ENCODE results near the gene ZMAT3. TPM values are rescaled to one million over a fixed set of nuclear protein-coding genes. Genes with fewer than 3 reads are reported as not detected.

Gene ZMAT3
- total and polyA plus RNA-seq, 8 donors: 4.6 to 42.0 (median 5.3) TPM

GRCh38 chr3:179005213-179005612, 66.4 kb downstream of the ZMAT3 start:
- no peak for DNase-seq
- Histone ChIP-seq H3K4me3 (no peak overlapping the region), H3K4me1 (no peaks in the 10 kb centered on the region), H3K9me3 (no peaks in the 10 kb centered on the region), H3K36me3 (no peaks in the 10 kb centered on the region), H3K27me3 (no peaks in the 10 kb centered on the region), H3K27ac (no peak overlapping the region)
- TF ChIP-seq, protein P1, sequence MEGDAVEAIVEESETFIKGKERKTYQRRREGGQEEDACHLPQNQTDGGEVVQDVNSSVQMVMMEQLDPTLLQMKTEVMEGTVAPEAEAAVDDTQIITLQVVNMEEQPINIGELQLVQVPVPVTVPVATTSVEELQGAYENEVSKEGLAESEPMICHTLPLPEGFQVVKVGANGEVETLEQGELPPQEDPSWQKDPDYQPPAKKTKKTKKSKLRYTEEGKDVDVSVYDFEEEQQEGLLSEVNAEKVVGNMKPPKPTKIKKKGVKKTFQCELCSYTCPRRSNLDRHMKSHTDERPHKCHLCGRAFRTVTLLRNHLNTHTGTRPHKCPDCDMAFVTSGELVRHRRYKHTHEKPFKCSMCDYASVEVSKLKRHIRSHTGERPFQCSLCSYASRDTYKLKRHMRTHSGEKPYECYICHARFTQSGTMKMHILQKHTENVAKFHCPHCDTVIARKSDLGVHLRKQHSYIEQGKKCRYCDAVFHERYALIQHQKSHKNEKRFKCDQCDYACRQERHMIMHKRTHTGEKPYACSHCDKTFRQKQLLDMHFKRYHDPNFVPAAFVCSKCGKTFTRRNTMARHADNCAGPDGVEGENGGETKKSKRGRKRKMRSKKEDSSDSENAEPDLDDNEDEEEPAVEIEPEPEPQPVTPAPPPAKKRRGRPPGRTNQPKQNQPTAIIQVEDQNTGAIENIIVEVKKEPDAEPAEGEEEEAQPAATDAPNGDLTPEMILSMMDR (IDR thresholded peaks at IDR 0.05): no peak
- intact Hi-C loops (cut with DNase I): no loop called here
- no peak for ATAC-seq

DNA sequence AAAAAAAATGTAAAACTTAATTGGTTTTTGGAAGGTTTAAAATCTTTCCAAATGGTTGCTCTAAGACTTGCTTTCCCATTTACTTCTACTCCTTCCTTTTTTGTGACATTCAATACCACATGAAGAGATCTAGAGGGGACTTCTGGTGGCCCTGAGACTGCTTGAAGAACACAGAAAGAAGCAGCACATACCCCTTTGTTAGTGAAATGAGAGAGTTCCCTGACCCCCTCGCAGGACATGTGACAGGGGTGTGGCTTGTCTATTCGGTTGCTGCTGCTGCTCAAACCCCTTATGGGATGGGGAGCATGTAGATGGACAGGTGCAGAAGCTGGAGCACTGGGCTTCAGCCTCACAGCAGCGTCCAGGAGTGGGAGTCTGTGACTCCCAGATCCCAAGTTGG, 71.0 kb downstream of the ZMAT3 start:
- DNase-seq (no peak), ATAC-seq (no peak)
- Histone ChIP-seq H3K4me3 (no peak overlapping the region), H3K27ac (no peak overlapping the region), H3K36me3 (no peaks in the 10 kb centered on the region), H3K27me3 (no peaks in the 10 kb centered on the region), H3K9me3 (peaks cover 0 to 4% of the 10 kb centered on the region in 2 donors), H3K4me1 (no peaks in the 10 kb centered on the region)
- intact Hi-C loops (cut with DNase I): no loop called here
- TF ChIP-seq, protein P1 (IDR thresholded peaks at IDR 0.05): no peak

GRCh38 chr3:179000144-179000543, 71.5 kb downstream of the ZMAT3 start:
- no peak for ATAC-seq
- Histone ChIP-seq H3K36me3 (no peaks in the 10 kb centered on the region), H3K4me1 (no peaks in the 10 kb centered on the region), H3K9me3 (peaks cover 0 to 4% of the 10 kb centered on the region in 2 donors), H3K4me3 (no peak overlapping the region), H3K27me3 (no peaks in the 10 kb centered on the region), H3K27ac (no peak overlapping the region)
- no peak for DNase-seq
- intact Hi-C loops (cut with DNase I): no loop called here
- TF ChIP-seq, protein P1 (IDR thresholded peaks at IDR 0.05): no peak

DNA sequence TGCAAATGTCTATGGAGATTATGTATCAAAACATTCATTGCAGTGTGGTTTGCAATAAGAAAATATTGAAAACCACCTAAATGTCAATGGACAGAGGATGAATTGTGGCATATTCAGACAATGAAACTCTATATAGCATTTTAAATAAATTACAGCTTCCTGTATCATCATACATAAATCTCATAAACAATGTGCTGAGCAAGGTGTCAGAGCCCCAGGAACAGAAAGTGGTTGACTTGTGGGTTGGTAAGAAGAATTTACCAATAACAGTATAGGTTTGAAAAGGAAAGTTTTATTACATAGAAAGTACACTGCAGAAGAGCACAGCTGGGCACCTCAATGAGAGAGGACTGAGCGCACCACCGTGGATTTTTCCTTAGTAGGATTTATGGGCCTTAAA, 75.2 kb downstream of the ZMAT3 start:
- ATAC-seq (no peak), DNase-seq (no peak)
- intact Hi-C loops (cut with DNase I): no loop called here
- Histone ChIP-seq H3K27me3 (no peaks in the 10 kb centered on the region), H3K9me3 (peaks cover 0 to 4% of the 10 kb centered on the region in 2 donors), H3K4me1 (no peaks in the 10 kb centered on the region), H3K36me3 (no peaks in the 10 kb centered on the region), H3K4me3 (no peak overlapping the region), H3K27ac (no peak overlapping the region)
- TF ChIP-seq, protein P1 (IDR thresholded peaks at IDR 0.05): no peak

- no peak for ATAC-seq
- Histone ChIP-seq H3K9me3 (peaks cover 0 to 60% of the 10 kb centered on the region in 2 donors), H3K4me1 (no peaks in the 10 kb centered on the region), H3K27ac (no peak overlapping the region), H3K4me3 (no peak overlapping the region), H3K36me3 (no peaks in the 10 kb centered on the region), H3K27me3 (no peaks in the 10 kb centered on the region)
- DNase-seq: no peak
- TF ChIP-seq, protein P1 (IDR thresholded peaks at IDR 0.05): no peak
- intact Hi-C loops (cut with DNase I): no loop called here
These were observed 81.3 kb downstream of the ZMAT3 start for GRCh38 chr3:178990293-178990692.

All from left lung (tissue), 10 donors.